HG03280 (cell line): ENCODE results near the gene LRP1B.

Experiments
- ATAC-seq: cut with Tn5 transposase; IDR thresholded peaks from one replicate; pipeline ENCODE4 v1.9.1; 2021; ENCODE audit warnings: mild to moderate bottlenecking, moderate library complexity; ENCODE audit not compliant: unreplicated experiment

Gene LRP1B

DNA sequence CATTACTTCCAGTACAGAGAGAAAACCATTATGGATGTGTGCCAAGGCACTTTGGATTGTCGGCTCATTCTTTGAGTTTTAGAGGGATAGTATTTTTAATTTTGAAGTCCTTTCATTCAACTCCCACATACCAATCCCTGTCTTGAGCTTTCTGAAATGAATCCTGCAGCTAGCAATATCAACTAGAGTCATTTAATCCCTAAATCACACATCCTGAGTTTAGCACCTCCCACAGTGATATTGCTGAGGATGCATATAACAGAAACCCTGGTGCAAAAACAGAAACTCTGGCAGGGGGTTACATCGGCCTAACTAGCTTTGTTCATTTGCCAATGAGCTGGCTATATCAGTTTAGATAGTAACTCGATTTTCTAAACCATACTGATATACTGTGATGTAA is 427.3 kb downstream of the LRP1B start:
- no peak for ATAC-seq

DNA sequence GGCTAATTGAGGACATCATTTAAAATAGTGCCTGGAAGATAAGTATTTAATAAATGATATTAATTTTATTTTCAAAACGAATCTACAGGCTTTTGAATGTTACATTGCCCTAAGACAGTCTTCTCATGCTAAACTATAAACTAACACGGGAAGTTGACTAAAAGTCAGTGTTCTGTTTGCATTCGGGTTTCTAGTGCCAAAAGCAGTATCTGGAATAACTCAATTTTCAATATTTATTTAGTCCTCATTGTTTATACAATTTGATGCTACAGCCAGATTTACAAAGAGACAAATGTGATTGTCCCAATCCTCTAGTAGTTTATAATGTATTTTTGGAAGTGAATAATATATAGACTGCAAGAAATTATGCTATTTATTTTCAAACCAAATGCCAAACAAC is 429.2 kb downstream of the LRP1B start:
- ATAC-seq: no peak

GRCh38 chr2:141699573-141699972 is 431.2 kb downstream of the LRP1B start:
- ATAC-seq: no peak

DNA sequence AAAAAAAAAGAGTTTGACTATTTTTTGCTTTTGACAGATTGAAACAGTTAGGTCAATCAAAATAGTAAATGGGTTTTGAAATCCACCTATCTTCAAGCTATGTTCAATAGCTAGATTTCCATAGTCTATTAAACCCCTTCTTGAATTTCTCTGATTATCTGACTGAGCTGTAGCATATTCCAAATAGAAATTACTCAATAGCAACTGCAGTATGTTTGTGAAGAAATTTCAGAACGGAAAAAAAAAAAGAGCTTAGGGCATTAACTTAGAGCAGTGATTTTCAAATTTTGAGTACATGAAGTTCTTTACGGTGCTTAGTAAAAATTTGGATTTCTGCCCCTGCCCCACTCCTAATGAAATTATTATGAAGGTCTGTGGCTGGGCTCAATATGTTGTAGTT is 432.3 kb downstream of the LRP1B start:
- no peak for ATAC-seq

DNA sequence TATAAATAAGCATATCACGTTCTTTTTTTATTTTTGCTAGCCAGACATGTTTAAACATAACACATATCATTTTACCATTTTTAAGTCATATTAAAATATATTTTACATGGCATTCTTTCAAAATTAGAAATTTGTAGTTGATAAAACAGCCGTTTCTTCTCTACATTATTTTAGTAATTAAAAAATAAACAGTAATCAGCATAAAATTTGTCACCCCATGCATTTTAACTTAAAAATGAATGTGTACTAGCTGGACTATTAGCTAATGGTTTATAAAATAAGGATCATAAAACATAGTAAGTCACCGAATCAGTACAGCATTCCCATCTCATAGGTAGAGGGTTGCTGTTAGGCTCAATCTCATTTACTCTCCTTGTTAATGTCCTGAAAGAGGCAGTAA is 433.8 kb downstream of the LRP1B start:
- ATAC-seq: no peak

DNA sequence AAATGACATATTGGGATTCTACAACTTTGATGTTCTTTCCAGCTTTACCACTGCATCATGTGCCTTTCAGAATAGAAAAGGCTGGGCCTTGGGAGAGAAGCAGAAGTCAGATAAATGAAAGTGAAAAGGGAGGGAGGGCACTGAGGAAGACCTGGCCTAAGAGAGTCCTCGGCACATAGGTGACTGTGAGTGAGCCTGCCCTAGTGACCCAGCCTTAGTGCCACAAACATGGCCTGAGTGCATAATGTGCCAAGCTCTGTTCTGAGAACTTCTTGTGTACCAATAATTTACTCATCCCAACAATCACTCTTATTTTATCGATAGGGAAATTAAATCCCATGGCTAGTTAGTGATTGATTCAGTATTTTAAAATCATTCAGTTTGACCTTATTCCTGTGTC is 436.6 kb downstream of the LRP1B start:
- no peak for ATAC-seq

GRCh38 chr2:141692829-141693228 is 438.0 kb downstream of the LRP1B start:
- no peak for ATAC-seq

GRCh38 chr2:141676139-141676538 is 454.7 kb downstream of the LRP1B start:
- ATAC-seq: no peak

DNA sequence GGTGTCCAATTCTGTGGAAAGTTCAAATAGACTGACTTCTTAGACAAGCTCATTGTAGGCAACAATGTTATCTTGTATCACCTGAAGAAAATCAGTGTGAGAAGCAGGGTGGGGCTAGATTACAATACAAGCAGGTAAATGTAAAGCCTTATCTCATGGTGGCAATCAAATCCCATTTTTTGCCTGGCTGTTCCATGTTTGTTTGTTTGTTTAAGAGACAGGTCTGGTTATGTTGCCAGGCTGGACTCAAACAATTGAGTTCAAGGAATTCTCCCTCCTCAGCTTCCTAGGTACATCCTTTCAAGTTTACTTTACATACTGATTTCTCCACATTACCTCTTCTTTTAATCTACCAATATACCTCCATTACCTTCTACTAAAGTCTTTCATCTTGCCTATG is 464.6 kb downstream of the LRP1B start:
- no peak for ATAC-seq

GRCh38 chr2:141660232-141660631 is 470.6 kb downstream of the LRP1B start:
- ATAC-seq: no peak

GRCh38 chr2:141654311-141654710 is 476.5 kb downstream of the LRP1B start:
- no peak for ATAC-seq

DNA sequence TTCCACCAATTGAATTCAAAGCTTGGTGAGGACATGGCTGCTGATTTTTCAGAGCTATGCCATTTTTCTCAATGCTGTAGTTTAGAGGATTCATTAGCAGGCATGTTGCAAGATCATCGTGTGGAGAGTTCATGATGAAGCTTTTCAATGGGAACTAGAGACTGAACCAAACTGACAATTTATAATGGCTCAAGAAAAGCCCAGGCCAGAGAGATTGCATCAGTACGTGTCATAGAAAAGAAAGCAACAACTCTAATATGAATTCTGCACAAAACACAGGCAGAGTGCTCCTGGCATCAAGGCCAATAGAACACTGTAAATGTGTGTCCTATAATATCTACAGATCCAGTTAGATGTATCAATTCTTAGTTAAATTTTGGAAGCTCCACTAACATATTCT is 477.6 kb downstream of the LRP1B start:
- no peak for ATAC-seq

DNA sequence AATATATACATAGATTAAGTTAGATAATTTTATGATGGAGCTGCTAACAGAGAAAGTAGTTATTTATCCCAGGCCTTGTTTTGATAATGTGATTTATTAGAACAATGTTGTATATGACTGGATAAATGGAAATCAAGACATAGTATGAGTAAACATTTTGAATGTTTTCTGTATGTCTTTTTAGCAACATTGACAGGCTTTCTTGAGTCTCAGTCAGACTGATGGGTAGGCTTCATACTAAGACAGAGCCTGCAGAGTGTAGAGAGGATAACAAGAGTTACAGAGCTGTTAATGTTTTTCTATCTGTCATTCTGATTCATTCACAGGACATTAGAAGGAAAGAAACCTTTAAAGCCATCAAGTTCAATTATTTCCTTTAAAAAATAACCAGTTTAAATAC is 478.5 kb downstream of the LRP1B start:
- ATAC-seq: no peak

DNA sequence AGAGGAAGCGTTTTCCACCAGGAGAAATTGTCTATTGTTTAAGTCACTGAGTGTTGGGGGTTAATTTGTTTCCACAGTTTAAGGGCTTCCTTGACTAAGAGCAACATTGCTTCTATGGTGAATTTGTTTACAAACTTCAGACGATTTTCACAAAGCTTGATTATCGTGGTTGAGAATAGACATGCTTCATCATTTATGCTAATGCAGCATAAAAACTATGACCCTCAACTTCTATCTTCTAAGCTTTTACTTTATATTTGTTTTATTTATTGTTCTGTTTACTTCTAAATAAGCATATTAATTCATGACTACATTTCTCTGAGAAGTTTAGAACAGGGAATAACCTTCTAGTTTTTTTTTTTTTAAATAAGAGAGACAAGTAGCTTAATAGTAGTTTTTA is 483.5 kb downstream of the LRP1B start:
- no peak for ATAC-seq

DNA sequence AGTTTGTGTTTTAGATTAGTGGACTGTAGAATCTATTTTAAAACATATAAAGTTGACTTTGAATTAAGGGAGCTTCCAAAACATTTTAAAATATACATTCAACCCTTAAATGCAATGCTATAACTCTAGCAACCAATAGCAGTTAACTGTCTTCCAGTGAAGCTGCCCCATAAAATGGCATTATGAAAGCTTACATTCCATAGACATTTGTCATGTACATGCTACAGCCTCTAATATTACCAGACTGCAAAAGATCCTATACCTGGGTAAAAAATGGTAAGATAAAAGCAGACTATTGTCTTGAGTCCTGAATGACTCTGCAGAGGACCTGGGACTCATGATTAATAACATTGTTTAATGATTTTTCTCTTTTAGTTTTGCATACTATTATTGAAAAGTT is 489.4 kb downstream of the LRP1B start:
- no peak for ATAC-seq

- ATAC-seq: no peak
Measured at GRCh38 chr2:141639809-141640208, 491.0 kb downstream of the LRP1B start.

DNA sequence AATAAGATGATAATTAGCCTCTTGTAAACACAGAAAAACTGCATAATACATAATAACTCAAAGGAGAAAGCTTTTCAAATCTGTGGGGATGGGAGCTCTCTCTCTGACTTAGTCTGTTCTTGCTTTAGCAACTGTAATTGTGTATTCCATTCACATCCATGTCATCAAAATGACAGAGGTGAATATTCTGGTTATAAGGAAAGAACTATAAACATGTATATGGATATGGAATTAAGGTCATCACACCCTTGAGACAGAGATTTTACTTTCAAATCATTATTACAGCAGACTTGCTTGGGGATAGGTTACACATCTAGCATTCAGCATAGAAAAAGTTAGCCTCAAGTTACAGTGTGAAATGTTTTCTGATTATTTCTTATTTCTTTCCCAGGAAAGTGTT is 497.7 kb downstream of the LRP1B start:
- no peak for ATAC-seq

GRCh38 chr2:141630407-141630930 is 500.3 kb downstream of the LRP1B start:
- no peak for ATAC-seq

- ATAC-seq: no peak
Measured at GRCh38 chr2:141620372-141620771, 510.4 kb downstream of the LRP1B start.

DNA sequence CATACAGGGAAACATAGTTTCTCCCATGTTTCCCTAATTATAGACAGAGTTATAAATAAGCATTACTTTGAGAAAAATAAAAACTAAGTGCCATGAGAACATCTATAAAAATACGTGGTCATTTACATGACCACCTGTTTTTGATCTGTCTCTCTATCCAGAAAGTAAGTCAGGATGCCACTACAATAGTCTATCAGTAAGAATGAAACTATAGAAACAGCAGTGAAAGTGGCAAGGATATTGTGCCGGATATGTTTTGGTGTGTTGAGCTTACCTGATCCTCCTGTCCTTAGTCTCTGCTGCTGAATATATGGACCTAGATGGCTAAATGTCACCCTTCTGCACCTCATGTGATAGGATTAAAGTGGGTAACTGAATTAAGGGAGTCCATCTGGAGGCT is 512.4 kb downstream of the LRP1B start:
- ATAC-seq: no peak

- no peak for ATAC-seq
Measured at GRCh38 chr2:141611981-141612380, 518.8 kb downstream of the LRP1B start.

- no peak for ATAC-seq
Measured at GRCh38 chr2:141611176-141611571, 519.6 kb downstream of the LRP1B start.

DNA sequence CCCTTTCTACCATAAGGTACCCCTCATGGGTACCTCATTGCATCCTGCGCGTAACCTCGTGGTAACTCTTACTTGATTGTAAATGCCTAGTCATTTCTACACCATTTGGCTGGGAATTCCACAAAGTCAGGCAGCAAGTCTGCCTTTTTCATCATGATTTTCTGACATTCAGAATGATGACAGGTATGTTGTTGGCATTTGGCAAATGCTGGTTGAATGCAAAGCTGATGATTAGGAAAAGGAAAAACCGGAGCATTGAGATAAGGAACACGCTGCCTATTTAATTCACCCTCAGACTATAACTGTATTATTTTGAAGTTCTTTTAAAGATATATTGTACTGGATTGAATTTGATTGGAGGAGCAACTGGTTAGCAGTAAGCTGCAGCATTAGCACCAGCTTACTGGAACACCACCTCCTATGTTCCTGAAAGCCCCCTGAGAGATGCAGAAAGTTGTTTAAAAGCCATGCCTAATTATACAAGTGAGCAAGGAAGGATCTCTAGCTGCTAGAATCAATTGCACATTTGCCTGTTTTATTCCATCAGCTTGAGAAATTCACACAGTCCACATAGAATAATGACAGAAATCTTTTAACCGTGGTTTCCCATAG is 520.1 kb downstream of the LRP1B start:
- ATAC-seq: no peak
